AG09309 (cell line): ENCODE data around the gene ANKS3.

Source experiments
- DNase-seq: peaks from one replicate; pipeline ENCODE4 v3.0.0-alpha.2; 2010; ENCODE audit warnings: low read depth
- H3K4me3 ChIP-seq: 2 replicates; pipeline ENCODE4 v1.5.1; 2011; ENCODE audit warnings: mild to moderate bottlenecking, low read depth, low read length, moderate library complexity; ENCODE audit not compliant: control insufficient read depth
- CTCF ChIP-seq: IDR thresholded peaks from 2 replicates; pipeline ENCODE4 v1.5.1; 2011; ENCODE audit warnings: mild to moderate bottlenecking, low read depth, low read length, inconsistent platforms; ENCODE audit not compliant: insufficient read depth, control insufficient read depth; ENCODE audit errors: missing control alignments

The ANKS3 gene

GRCh38 chr16:4693956-4694641 lies 40.0 kb downstream of the ANKS3 start:
- DNase-seq = peak; percentile 24
- no peak for TF ChIP-seq CTCF
- H3K4me3 ChIP-seq = peak overlapping the region; percentile 70

GRCh38 chr16:4693296-4693955 lies 40.6 kb downstream of the ANKS3 start, which contains the start of gene NUDT16L1:
TSS of gene NUDT16L1 (plus strand) at chr16:4693562. CDS start at chr16:4693727, 165 bp downstream.
- DNase-seq = peak; percentile 60
- TF ChIP-seq CTCF = no peak
- peak within 1 kb of the TSS; percentile 73 for H3K4me3 ChIP-seq

- TF ChIP-seq CTCF = no peak
- peak overlapping the region; percentile 73 for H3K4me3 ChIP-seq
- no peak for DNase-seq
These were observed 41.4 kb downstream of the ANKS3 start for GRCh38 chr16:4692460-4693295.

- no peak overlapping the region for H3K4me3 ChIP-seq
- TF ChIP-seq CTCF = no peak
- DNase-seq = no peak
These were observed 42.2 kb downstream of the ANKS3 start for GRCh38 chr16:4691666-4692412.

- DNase-seq = no peak
- no peak for TF ChIP-seq CTCF
These were observed 43.0 kb downstream of the ANKS3 start for GRCh38 chr16:4690946-4691665.

More at GRCh38 chr16:4690946-4691665, 43.0 kb downstream of the ANKS3 start:
- H3K4me3 ChIP-seq = no peak overlapping the region
